ENCODE results near the gene TBC1D1.

Gene TBC1D1, protein sequence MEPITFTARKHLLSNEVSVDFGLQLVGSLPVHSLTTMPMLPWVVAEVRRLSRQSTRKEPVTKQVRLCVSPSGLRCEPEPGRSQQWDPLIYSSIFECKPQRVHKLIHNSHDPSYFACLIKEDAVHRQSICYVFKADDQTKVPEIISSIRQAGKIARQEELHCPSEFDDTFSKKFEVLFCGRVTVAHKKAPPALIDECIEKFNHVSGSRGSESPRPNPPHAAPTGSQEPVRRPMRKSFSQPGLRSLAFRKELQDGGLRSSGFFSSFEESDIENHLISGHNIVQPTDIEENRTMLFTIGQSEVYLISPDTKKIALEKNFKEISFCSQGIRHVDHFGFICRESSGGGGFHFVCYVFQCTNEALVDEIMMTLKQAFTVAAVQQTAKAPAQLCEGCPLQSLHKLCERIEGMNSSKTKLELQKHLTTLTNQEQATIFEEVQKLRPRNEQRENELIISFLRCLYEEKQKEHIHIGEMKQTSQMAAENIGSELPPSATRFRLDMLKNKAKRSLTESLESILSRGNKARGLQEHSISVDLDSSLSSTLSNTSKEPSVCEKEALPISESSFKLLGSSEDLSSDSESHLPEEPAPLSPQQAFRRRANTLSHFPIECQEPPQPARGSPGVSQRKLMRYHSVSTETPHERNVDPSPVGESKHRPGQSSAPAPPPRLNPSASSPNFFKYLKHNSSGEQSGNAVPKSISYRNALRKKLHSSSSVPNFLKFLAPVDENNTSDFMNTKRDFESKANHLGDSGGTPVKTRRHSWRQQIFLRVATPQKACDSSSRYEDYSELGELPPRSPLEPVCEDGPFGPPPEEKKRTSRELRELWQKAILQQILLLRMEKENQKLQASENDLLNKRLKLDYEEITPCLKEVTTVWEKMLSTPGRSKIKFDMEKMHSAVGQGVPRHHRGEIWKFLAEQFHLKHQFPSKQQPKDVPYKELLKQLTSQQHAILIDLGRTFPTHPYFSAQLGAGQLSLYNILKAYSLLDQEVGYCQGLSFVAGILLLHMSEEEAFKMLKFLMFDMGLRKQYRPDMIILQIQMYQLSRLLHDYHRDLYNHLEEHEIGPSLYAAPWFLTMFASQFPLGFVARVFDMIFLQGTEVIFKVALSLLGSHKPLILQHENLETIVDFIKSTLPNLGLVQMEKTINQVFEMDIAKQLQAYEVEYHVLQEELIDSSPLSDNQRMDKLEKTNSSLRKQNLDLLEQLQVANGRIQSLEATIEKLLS (N-terminal part only)

GRCh38 chr4:37890801-37891259, at the start of gene TBC1D1:
Gene TBC1D1 (plus strand): TSS chr4:37891084. CDS start chr4:37902096, 11,012 bp downstream.
- peak; percentile 2 for DNase-seq (ENCODE audit: low read depth, low spot score)

GRCh38 chr4:37844204-37844603, 46.7 kb upstream of the TBC1D1 start:
- no peak for DNase-seq (ENCODE audit: low read depth, low spot score)

- no peak for DNase-seq (ENCODE audit: low read depth, low spot score)
These were observed 45.7 kb upstream of the TBC1D1 start for GRCh38 chr4:37845201-37845600.

GRCh38 chr4:37847311-37847884, 43.5 kb upstream of the TBC1D1 start:
- DNase-seq (ENCODE audit: low read depth, low spot score) = no peak

DNA sequence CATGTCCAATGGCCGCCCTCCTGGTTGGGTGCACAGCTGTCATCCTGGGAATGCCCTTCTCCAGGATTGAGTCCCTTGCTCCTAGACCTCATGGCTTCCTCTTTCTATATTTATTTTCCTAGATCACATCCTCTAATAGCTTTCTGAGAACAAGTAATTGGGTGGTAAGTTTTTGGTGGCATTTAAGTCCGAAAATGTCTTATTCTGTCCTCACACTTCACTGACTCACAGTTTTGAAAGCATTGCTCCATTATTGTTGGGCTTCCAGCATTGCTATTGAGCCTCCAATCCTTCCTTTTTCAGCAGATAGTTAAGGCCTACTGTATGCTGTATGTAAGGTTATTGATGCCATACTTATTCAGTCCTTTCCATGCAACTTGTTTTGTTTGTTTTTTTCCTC, 38.5 kb upstream of the TBC1D1 start:
- DNase-seq (ENCODE audit: low read depth, low spot score) = no peak

DNA sequence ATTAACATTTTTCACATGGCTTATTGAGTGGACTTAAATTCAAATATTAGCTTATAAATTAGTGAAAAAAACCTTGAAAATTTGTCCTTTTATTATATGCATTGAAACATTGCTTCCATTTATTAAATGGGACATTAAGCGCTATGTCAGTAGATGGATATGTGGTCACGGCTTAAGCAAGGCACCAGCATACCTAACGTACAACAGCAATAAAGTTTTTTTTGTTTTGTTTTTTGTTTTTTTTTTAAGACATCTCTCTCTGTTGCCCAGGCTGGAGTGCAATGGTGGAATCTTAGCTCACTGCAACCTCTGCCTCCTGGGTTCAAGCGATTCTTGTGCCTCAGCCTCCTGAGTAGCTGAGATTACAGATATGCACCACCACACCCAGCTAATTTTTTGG, 32.8 kb upstream of the TBC1D1 start:
- DNase-seq (ENCODE audit: low read depth, low spot score) = no peak

GRCh38 chr4:37858872-37859271, 32.0 kb upstream of the TBC1D1 start:
- no peak for DNase-seq (ENCODE audit: low read depth, low spot score)

DNA sequence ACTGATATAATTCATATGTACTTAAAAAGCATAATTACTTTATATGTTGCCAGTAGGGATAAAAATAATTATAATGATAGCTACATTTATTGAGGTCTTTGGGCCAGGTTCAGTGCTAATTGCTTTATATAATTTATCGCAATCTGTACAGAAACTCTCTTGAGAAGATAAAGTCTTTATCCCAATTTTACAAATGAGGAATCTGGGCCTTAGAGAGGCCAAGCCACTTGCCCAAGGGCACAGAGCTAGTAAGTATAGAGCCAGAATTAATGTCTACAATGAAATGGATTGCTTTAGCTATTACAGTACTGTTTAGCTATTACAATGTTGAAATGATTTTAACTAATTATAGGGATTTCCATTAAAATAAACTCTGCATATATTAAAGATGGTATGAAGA, 30.6 kb upstream of the TBC1D1 start:
- no peak for DNase-seq (ENCODE audit: low read depth, low spot score)

DNA sequence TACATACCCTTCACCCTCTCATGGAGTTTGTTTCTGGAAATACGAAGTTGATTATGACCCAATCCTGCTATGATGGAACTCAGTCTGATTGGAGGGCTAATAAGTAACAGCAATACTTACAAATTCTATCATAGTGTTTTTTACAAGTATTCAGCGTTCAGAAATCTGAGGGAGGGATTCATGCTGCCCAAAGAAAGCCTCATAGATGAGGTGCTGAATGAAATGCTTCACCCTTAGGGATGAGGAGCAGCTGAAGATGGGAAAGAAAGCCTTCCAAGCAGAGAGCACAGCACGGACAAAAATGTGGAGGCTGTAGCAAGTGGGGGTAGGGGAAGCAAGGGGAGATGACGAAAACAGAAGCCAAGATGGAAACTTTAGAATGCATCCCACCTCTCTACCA, 27.9 kb upstream of the TBC1D1 start:
- no peak for DNase-seq (ENCODE audit: low read depth, low spot score)

DNA sequence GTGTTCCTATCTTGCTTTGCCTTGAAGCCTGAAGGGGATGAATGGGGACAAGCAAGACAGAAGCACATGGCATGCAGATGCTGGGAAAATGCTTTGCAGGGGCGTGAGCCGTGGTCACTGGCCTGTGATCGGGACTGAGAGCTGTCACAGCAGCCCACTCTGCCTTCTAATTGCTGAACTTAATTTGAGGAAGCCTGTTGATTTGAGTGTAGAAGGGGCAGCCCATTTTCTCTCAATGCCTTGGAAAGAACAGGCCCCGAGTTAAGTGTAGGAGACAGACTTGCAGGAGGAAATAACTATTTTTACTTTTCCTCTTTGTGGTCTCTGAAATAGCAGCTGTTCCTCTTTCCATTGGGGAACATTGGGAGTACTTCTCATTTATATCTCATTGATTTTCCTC, 26.1 kb upstream of the TBC1D1 start:
- DNase-seq (ENCODE audit: low read depth, low spot score) = no peak

- DNase-seq (ENCODE audit: low read depth, low spot score) = no peak
These were observed 25.4 kb upstream of the TBC1D1 start for GRCh38 chr4:37865450-37865849.

- no peak for DNase-seq (ENCODE audit: low read depth, low spot score)
These were observed 23.8 kb upstream of the TBC1D1 start for GRCh38 chr4:37867102-37867501.

DNA sequence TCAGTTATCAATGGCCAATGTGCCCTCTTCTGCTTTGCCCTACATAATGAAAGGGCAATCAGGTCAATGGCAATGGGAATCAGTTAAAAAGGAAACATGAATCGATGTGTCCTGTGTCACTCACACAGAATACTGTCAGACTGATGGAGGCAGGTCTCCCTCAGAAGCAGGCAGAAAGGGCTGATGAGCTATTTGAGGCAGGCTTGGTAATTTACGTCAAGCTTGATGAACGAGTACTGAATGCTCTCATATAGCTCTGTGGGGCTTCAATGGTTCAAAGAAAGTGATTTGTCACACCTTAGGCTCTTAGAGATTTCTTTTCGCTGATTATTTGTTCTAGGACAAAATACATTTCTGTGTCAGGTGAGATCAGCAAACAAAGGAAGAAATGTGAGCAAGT, 22.6 kb upstream of the TBC1D1 start:
- no peak for DNase-seq (ENCODE audit: low read depth, low spot score)

DNA sequence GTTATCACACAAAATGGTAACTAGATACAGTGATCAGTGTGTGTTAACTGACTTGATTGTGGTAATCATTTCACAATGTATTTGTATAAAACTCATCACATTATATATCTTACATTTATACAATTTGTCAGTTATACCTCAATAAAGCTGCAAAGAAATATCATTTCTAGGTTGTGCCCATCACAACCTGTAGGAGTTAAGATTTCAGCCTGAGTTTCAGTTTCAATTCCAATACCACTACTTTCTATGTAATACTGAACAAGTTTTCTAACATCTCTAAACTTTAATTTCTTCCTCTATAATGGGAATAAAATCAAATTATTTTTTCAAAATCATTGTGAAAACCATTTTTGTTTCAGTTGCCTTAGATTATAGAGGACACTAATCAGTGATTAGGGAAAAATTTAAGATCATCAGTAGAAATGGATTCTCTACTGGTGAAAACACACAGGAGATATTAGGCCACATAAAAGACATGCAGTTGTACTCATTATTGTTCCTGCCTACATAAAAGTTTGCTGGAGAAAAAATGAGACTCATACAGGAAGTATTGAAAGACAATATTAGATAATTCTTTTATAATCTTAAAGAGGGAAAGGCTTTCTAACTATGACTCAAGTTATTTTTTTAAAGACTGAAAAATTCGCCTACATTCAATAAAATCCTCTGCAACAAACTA, 18.4 kb upstream of the TBC1D1 start:
- DNase-seq (ENCODE audit: low read depth, low spot score) = no peak

- DNase-seq (ENCODE audit: low read depth, low spot score) = no peak
These were observed 17.5 kb upstream of the TBC1D1 start for GRCh38 chr4:37873386-37873785.

- DNase-seq (ENCODE audit: low read depth, low spot score) = no peak
These were observed 14.7 kb upstream of the TBC1D1 start for GRCh38 chr4:37876156-37876555.

DNA sequence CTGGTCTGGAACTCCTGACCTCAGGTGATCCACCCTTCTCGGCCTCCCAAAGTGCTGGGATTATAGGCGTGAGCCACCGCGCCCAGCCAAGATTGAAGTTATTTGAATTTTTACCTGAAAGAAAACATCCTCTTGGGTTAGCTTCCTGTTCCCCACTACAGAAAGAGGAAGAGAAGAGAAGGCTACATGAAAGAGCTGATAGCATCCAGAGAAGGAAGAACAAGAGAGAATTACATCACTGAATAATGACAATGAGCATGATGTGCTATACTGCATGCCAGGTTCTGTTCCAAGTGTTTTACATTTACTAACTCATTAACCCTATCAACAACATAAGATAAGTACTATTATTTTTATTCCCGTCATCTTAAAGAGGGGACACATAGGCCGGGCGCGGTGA, 11.5 kb upstream of the TBC1D1 start:
- no peak for DNase-seq (ENCODE audit: low read depth, low spot score)

DNA sequence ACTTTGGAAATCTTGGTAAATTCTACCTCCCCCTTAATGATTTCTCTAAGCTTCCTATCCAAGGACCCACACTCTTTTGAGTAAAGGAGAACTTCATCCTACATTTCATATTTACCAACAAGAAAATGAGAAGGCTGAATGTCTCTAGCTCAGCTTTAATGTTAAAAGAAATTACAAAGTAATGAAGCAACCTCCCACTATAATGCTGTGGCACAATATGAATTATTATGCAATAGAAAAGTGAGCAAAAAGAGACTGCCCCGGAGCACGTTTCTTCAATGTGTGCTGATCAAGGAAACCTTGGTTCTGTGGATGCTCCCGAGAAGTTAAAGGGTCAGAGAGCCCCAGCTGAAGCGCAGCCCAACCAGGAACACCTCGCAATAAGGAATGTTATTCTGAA, 9.1 kb upstream of the TBC1D1 start:
- DNase-seq (ENCODE audit: low read depth, low spot score) = no peak

DNA sequence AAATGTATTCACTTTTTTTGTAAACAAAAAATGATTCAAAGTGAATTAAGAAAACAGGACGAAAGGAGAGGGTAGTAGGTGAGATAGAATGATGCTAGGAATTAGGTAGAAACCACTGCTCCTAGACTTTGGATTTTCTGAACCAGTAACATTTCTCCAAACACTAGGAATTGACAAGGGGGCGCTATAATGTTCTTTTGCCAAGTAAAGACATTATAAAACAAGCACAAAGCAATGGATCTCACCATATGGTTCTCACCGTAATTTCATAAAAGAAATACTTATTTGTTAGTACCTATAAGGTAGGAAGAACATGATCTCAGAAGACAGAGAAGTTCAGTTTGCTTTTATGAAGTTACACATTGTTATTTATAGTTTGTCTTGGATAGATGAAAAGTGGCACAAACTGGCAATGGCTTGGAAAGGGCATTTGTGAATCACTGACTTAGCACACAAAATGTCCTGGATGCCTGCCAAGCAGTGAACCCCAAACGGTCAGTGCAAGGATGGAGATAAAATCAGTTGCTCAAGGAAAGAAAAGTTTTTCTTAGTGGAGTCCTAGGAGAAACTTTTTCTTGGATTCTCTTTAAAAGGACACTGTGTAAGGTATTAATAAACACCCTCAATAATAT, 8.1 kb upstream of the TBC1D1 start:
- DNase-seq (ENCODE audit: low read depth, low spot score) = no peak

GRCh38 chr4:37884855-37885487, 5.9 kb upstream of the TBC1D1 start:
- no peak for DNase-seq (ENCODE audit: low read depth, low spot score)

Measured in activated CD4-positive, CD25-positive, alpha-beta regulatory T cell treated with anti-CD3 and anti-CD28 coated beads, Interleukin-2, amount 50 U/mL, for 16 hours (primary cell).